ENCODE measurements around the gene PCDHGA7.
"Not testable (repeated sequence)": the region's sequence is repeated elsewhere in the genome, so short reads cannot be mapped to it uniquely, and the experiment has no call there.

PCDHGA7 gene

DNA sequence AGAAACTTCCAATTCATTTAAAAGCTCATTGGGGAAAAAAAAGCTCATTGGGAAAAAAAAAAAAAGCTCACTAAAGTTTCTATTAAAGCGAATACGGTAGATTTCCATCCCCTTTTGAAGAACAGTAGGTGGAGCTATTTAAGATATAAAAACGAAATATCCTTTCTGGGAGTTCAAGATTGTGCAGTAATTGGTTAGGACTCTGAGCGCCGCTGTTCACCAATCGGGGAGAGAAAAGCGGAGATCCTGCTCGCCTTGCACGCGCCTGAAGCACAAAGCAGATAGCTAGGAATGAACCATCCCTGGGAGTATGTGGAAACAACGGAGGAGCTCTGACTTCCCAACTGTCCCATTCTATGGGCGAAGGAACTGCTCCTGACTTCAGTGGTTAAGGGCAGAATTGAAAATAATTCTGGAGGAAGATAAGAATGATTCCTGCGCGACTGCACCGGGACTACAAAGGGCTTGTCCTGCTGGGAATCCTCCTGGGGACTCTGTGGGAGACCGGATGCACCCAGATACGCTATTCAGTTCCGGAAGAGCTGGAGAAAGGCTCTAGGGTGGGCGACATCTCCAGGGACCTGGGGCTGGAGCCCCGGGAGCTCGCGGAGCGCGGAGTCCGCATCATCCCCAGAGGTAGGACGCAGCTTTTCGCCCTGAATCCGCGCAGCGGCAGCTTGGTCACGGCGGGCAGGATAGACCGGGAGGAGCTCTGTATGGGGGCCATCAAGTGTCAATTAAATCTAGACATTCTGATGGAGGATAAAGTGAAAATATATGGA lies 48.0 kb downstream of the PCDHGA7 start, which contains the start of gene PCDHGA12:
Gene PCDHGA12 (plus strand): TSS at position 176 of the 782 bp plus-strand sequence. CDS start 253 bp downstream, at position 429.
- DNase-seq (ENCODE audit: low spot score) = no peak

DNA sequence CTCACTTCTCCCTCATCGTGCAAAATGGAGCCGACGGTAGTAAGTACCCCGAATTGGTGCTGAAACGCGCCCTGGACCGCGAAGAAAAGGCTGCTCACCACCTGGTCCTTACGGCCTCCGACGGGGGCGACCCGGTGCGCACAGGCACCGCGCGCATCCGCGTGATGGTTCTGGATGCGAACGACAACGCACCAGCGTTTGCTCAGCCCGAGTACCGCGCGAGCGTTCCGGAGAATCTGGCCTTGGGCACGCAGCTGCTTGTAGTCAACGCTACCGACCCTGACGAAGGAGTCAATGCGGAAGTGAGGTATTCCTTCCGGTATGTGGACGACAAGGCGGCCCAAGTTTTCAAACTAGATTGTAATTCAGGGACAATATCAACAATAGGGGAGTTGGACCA lies 48.7 kb downstream of the PCDHGA7 start:
- no peak for DNase-seq (ENCODE audit: low spot score)

DNA sequence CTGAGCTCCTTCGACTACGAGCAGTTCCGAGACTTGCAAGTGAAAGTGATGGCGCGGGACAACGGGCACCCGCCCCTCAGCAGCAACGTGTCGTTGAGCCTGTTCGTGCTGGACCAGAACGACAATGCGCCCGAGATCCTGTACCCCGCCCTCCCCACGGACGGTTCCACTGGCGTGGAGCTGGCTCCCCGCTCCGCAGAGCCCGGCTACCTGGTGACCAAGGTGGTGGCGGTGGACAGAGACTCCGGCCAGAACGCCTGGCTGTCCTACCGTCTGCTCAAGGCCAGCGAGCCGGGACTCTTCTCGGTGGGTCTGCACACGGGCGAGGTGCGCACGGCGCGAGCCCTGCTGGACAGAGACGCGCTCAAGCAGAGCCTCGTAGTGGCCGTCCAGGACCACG lies 49.8 kb downstream of the PCDHGA7 start:
- DNase-seq (ENCODE audit: low spot score) = not testable (repeated sequence)

DNA sequence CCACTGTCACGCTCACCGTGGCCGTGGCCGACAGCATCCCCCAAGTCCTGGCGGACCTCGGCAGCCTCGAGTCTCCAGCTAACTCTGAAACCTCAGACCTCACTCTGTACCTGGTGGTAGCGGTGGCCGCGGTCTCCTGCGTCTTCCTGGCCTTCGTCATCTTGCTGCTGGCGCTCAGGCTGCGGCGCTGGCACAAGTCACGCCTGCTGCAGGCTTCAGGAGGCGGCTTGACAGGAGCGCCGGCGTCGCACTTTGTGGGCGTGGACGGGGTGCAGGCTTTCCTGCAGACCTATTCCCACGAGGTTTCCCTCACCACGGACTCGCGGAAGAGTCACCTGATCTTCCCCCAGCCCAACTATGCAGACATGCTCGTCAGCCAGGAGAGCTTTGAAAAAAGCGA lies 50.2 kb downstream of the PCDHGA7 start:
- not testable (repeated sequence) for DNase-seq (ENCODE audit: low spot score)

DNA sequence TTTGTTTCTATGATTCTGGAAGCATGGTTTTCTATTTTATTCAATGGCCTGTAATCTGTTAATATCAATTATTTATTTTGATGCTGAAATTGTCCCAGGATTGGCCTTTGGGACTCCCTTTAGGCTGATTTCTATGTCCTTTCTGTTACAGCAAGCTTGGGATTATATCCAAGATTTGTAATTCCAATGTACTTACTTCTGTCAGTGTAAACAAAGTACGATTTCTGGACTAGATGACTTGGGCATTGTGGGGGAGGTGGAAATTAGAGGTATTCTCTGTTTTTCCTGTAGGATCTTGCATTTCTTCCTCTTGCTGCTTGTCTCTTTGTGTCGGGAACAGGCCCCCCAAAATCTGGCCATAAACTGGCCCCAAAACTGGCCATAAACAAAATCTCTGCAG lies 51.5 kb downstream of the PCDHGA7 start:
- DNase-seq (ENCODE audit: low spot score) = no peak
